Hematopoietic multipotent progenitor cell treated with erythropoietin and hydrocortisone succinate and interleukin-3 and kit ligand, for 15 days (in vitro differentiated cells): ENCODE results near the gene MGST3.
"Not testable (repeated sequence)": the region's sequence is repeated elsewhere in the genome, so short reads cannot be mapped to it uniquely, and the experiment has no call there.

Experiments
- DNase-seq: peaks from one replicate; pipeline ENCODE4 v3.0.0-alpha.2; 2015; ENCODE audit warnings: low spot score

Gene MGST3

DNA sequence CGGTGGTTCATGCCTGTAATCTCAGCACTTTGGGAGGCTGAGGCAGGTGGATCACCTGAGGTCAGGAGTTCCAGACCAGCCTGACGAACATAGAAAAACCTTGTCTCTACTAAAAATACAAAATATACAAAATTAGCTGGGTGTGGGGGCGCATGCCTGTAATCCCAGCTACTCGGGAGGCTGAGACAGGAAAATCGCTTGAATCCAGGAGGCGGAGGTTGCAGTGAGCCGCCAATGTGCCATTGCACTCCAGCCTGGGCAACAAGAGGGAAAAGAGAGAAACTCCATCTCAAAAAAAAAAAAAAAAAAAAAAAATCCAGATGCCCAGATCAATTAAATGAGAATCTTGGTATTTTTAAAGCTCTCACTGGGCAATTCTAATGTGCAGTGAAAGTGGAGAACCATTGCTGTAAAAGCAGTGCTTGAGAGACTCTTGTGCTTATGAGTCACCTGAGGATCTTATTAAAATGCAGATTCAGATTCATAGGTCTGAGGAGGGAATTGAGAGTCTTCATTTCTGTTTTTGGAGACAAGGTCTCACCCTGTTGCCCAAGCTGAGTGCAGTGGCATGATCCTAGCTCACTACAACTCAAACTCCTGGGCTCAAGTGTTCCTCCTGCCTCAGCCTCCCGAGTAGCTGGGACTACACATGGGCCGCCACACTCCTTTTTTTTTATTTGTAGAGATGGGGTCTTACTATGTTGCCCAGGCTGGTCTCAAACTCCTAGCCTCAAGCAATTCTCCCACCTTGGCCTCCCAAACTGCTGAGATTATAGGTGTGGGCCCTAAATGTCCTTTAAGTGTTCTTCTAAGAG, 27.9 kb downstream of the MGST3 start:
- DNase-seq, result not testable (repeated sequence)

DNA sequence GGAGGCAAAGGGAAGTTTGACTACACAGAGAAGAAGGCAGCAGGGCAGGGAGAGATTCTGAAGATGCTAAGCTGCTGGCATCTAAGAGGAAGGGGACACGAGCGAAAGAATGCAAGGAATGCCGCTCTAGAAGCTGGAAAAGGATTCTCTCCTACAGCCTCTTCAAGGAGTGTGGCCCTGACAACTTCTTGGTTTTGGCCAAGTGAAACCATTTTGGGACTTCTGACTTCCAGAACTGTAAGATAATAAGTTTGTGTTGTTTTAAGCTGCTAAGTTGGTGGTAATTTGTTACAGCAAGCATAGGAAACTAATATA, 28.5 kb downstream of the MGST3 start:
- DNase-seq, result no peak

DNA sequence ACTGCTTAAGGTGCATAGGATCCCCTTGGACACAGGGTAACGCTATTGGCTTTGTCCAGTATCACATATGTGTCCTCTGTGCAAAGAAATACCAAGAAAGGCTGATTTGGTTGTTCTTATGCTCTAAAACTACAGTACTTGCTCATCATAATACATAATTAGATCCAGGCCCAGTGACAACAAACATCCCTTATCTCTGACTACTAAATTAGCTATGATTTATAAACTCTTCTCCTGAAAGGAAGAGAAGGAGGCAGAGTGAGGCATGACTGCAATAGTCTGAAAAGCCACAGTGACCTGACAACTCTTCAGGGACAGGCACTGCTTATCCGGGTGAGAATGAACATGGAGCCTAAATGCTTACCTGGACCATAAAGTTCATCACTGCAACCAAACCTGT, 30.7 kb downstream of the MGST3 start:
- DNase-seq, result no peak

DNA sequence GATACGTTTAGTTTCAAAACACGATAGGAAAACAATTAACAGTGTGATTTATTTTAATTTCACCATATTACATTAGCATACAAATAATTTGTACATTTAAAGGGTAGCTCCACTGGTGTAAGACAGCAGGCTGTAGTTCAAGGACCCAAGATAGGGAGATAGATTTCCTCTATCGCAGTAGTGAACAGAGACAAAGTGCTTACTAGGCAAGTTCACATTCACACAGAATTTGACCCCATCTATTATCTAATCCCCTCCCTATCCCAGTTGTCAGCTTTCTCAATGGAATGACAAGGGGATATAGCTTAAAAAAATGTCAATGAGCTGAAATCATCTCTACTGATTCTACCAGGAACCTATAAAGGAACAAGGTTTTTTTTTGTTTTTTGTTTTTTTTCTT, 31.2 kb downstream of the MGST3 start:
- DNase-seq, result no peak

DNA sequence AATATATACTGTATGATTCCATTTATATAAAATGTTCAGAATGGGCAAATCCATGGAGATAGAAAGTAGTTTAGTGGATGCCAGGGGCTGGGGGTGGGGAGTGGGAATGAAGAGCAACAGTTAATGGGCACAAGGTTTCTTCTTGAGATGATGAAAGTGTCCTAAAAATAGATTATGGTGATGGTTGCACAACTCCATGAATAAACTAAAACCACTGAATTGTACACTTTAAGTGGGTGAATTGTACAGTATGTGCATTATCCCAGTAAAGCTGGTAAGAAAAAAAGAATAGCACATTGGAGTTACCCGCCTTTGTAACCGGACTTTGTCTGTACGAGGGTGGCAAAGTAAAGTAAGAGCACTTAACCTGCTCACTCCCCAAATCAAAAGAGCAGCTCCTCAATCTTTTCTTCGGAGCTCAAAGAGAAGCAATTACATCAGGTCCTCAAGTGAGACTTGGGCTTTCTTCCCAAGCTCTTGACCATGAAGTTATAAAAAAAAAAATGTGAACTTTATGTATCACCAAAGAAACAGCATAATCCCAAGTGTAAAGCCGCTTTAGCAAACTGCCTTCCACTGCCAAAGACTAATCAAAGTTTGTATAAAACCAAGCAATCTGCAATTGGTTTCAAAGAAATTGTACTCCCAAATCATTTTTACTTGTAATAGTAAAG, 35.3 kb downstream of the MGST3 start:
- no peak for DNase-seq

DNA sequence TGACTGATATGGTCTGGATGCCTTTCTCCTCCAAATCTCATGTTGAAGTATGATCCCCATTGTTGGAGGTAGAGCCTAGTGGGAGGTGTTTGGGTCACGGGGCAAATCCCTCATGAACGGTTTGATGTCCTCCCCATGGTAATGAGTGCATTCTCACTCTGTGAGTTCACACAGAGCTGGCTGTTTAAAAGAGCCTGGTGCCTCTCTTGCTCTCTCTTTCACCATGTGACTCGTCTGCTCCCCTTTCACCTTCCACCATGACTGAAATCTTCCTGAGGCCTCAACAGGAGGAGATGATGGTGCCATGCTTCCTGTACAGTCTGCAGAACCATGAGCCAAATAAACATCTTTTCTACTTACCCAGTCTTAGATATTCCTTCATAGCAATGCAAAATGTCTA, 37.1 kb downstream of the MGST3 start:
- DNase-seq, result no peak

DNA sequence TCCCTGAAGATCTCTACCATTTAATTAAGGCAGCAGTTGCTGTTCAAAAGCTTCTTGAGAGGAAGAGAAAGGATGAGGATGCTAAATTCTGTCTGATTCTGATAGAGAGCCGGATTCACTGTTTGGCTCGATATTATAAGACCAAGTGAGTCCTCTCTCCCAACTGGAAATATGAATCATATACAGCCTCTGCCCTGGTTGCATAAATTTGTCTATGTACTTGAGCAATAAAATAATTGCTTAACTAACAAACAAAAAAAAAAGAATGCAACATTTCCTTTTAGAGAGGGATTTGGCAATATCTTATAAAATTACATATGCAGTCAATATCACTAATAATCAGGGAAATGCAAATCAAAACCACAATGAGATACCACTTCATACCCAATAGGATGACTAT, 40.5 kb downstream of the MGST3 start:
- DNase-seq, result no peak

DNA sequence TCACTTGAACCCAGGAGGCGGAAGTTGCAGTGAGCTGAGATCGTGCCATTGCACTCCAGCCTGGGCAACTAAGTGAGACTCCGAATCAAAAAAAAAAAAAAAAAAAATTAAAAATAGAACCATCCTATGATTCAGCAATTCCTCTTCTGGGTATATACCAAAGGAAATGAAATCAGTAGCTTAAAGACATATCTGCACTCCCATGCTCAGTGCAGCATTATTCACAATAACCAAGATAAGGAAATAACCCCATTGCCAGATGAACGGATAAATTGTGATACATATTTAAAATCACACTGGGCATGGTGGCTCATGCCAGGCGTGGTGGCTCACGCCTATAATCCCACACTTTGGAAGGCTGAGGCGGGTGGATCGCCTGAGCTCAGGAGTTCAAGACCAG, 43.6 kb downstream of the MGST3 start:
- no peak for DNase-seq

DNA sequence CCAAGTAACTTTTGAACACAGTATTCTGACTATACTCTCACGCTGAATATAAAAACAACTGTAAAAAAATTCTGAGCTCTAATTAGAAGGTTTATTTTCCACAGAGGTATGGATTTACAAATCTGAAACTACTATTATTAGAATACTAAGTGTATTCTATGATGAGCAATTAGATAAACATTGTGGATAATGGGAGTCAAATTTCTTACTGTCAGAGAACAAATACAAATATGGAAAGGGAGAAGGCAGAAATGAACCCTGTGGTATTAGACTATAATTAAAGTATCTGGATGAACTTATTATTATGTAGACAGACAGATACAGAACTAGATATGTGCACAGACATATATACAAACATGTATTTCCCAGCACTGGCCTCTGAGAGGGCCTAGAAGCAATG, 44.8 kb downstream of the MGST3 start:
- DNase-seq, result no peak

DNA sequence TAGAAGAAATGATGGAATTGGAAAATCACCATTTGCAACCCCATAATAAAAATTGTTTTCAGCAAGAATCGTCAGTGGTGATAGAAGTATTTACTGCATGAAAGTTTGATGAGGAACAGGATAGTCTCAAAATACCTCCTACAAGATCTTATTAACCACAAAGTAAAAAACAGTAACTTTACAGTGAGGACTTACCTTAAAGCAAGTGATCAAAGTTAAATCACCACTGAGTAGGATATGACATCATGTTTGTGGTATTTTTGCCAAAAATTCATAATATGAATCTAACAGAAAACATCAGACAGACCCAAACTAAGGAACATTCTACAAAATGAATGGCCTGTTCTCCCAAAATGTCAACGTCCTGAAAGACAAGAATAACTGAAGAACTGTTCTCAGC, 47.5 kb downstream of the MGST3 start:
- DNase-seq, result no peak

DNA sequence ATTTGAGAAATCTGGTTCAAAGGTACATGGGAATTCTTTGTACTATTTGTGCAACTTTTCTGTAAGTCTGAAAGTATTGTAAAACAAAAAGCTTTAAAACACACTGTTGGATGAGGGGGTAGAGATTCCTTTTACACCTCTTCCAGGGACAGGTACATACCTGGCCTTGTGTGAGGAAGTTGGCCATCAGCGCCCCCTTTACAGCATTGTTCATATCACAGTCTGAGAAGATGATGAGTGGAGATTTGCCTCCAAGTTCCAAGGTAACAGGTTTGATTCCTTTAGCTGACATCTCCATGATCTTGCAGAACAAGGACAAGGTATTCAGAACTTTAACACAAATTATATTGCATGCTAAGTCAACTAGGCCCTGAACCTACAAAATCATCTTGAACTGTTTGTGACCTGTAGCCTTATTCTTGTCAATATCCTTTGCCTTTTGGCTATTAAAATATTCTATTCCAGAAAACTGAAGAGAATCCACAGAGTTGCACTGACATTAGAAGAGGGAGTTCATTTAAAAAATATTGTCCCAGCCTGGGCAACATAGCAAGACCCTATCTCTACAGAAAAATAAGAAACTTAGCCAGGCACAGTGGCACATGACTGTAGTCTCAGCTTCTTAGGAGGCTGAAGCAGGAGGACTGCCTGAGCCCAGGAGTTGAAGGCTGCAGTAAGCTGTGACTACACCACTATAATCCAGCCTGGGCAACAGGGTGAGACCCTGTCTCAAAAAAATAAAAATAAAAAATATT, 48.4 kb downstream of the MGST3 start:
- DNase-seq, result no peak

DNA sequence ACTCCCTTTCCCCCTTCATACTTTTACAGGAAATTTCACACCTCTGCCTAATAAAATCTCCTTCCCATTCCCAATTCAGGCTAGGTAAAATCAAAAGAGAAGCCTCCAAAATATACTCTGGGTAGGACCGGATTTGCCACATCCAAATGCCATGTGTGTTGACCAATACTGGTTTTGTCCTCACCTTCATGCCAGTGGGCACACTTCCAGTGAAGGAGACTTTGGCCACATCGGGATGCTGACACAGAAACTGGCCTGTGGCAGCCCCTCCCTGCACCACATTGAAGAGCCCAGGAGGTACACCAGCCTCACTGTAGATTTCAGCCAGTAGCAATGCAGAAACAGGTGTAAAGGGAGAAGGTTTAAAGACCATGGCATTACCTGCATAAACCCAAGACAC, 49.3 kb downstream of the MGST3 start:
- no peak for DNase-seq

DNA sequence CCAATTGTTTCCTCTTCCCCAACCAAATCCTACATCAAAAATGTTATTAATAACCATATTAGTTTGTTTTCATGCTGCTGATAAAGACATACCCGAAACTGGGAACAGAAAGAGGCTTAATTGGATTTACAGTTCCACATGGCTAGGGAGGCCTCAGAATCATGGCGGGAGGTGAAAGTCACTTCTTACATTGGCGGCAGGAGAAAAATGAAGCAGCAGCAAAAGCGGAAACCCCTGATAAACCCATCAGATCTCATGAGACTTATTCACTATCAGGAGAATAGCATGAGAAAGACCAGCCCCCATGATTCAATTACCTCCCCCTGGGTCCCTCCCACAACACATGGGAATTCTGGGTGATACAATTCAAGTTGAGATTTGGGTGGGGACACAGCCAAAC, 49.7 kb downstream of the MGST3 start:
- not testable (repeated sequence) for DNase-seq

DNA sequence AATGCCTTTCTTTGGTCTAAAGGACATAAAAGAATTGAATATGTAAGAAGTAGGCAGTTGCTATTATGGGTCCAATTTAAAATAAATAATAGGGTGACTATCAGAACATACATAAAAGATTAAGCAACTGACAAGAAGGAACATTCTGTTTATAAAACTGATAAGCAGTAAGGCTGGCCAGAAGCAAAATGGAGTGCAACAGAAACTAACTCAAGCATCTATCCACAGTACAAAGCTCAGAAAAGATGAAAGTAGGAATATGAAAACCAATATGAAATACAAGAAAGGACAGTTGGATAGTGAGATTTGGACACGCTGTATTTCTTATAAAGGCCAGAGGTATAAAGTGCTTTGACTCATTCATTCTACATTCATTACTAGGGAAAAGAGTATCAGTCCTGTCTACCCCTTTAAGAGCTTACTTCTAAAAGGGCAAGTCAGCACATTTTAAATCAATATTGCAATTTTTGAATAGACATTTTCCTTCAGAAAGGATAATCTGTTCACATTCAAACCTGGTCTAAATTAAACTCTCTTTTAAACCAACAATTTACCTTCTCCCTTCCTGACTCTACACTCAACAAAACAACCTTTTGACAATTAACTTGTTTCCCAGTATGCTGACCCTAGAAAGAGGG, 52.9 kb downstream of the MGST3 start:
- DNase-seq, result no peak

DNA sequence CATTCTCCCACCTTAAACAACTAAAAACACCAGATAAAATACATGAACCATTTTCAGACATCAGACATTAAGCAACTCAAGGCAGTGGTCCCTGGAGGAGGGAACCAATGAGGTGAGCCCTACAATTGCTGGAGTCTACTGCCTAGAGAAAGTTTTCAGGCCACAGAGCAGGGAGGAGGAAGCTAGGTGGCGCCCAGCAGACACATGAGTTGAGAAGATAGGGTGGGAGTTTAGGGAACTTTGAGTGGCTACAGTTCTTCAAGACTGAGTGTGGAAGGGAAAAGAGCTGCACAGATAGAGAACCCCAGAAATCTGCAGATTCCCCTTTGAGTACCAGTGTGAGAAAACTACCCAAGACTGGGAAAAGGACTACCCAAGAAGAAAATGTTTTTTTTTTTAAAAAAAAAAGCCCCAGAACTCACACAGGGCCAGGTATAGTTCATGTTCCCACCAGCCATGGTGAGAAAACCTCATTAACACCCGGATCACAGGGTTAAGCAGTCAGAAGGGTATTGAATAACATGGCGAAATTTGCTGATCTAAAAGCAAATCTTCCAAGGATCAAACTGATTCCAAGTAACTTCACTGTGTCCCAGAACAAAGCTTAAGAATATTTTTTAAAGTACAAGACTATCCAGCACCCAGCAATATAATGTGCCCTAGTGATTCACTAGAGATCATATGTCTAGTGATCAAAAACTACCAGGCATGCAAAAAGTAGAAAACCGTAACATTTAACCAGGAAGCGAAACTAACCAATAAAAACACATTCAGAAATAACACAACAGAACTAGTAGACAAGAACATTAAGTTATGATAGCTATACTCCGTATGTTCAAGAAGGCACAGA, 55.3 kb downstream of the MGST3 start:
- peak; percentile 35 for DNase-seq

DNA sequence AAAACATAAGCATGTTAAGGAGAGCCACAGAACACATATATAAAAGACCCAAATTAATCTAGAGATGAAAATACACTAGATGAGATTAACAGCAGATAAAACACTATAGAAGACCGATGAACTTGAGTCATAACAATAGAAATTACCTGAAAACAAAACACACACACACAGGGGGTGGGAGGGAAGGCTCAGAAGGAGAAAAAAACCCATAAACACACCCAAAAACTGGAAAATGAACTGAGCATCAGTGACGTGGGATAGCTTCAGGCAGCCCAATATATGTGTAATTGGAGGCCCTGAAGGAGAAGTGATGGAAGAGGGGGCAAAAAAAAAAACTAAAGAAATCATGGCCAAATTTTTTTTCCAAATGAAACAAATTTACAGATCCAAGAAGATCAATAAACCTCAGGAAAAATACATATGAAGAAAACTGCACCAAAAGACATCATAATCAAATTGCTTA, 56.0 kb downstream of the MGST3 start:
- DNase-seq, result no peak

DNA sequence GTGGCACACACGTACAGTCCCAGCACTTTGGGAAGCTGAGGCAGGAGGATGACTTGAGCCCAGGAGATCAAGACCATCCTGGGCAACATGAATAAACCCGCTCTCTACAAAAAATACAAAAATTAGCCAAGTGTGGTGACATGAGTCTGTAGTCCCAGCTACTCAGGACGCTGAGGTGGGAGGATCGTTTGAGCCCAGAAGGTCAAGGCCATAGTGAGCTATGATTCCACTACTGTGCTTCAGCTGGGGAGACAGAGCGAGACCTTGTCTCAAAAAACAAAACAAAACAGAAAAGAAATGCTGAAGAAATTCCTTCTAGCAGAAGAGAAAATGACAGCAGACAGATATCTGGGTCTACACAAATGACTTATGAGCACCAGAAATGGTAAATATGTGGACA, 57.0 kb downstream of the MGST3 start:
- no peak for DNase-seq

DNA sequence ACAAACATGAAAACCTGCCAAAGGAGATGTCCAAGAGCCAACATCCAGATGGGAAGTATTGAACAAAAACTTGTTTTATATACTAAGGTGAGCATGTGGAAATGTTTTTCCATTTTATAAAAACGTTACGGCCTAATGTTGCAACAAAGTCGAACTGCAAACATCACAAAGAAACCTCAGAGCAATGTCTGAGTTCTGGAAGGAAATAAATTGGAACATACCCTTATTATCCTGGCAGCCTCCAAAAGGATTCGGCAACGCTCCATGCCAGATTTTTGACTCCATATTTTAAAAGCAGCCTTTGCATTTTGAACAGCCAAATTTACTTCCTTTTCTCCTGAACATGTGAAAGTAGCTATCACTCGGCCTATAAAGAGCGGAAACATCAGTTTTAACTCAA, 64.0 kb downstream of the MGST3 start:
- no peak for DNase-seq

DNA sequence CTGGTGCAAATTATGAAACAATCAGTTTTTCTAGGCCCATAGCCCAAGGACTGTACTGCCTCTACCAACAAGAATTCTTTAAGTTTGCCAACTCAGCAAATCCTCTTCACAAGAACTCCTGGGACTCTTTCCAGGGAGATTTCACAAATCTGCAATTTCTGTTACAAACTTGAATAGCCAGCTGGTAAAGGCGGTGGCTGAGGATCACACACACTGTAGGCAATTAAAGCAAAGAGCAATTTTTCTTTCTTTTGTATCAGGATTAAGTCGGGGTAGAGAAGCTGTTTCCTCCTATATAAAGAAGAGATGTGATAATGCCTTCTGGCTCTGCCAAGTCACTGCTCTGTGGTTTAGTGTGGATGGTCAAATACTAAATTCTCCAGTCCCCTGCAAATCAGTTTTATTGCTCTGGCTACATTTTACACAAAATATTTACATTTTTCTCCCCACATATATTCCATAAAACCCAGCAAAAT, 65.6 kb downstream of the MGST3 start:
- DNase-seq, result no peak

DNA sequence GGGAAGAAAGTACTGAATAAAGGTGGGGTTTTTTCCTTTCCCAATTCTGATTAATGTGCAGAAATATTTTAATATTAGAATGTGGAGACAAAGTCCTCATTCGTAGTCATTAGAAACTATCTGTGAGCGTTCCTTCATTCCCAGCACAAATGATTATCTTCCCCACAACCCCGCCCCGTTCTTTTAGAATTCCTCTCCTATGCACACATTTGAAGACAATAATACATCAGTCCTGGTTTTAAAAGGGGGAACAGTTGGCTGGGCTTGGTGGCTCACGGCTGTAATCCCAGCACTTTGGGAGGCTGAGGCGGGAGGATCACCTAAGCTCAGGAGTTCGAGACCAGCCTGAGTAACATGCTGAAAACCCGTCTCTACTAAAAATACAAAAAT, 66.5 kb downstream of the MGST3 start:
- no peak for DNase-seq

DNA sequence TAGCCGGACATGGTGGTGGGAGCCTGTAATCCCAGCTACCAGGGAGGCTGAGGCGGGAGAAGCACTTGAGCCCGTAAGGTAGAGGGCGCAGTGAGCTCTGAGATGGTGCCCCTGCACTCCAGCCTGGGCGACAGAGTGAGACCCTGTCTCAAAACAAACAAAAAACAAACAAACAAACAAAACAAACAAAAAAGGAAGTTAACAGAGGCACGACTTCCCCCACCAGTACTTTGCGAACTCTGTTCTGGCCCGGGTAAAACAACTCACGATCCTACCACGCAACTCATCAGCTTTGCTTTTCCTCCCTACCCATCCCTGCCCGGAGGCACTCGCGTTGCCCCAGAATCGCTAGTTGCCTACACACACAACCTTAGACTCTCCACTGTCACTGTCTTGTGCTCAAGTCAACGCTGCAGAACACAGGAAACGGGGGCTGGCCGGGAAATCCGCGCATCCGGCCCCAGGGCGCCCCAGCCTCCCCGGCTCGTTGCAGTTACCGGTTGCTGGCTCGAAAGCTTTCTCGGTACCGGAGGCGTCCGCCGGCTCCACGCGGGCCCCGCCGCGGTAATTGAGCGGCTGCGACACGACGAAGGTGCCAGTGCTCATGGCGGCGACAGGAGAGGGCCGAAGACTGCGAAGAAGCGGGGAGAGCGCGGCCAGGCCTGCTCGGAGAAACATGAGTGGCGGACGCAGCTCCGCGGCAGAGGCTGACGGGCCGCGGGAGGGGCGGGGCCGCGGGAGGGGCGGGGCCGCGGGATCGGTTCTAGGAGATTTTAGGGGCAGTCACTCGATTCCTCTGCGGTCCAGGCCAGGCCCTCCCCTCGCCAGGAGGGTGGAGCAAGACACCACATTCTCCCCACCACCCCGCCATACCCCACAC, 67.1 kb downstream of the MGST3 start, which contains the start of gene ALDH9A1:
TSS of gene ALDH9A1 (minus strand) at position 682 of the 880 bp plus-strand sequence. CDS start at position 678, 4 bp downstream.
- DNase-seq, result peak; percentile 80
